AG09309 (cell line): ENCODE data around the gene PCK2.
"Not testable (repeated sequence)": the region's sequence is repeated elsewhere in the genome, so short reads cannot be mapped to it uniquely, and the experiment has no call there.

Experiments
- DNase-seq: peaks from one replicate; pipeline ENCODE4 v3.0.0-alpha.2; 2010; ENCODE audit warnings: low read depth
- H3K4me3 ChIP-seq: 2 replicates; pipeline ENCODE4 v1.5.1; 2011; ENCODE audit warnings: mild to moderate bottlenecking, low read depth, low read length, moderate library complexity; ENCODE audit not compliant: control insufficient read depth
- TF ChIP-seq, protein P1 (sequence below): IDR thresholded peaks from 2 replicates; pipeline ENCODE4 v1.5.1; 2011; ENCODE audit warnings: mild to moderate bottlenecking, low read depth, low read length, inconsistent platforms; ENCODE audit not compliant: insufficient read depth, control insufficient read depth; ENCODE audit errors: missing control alignments

Gene PCK2

DNA sequence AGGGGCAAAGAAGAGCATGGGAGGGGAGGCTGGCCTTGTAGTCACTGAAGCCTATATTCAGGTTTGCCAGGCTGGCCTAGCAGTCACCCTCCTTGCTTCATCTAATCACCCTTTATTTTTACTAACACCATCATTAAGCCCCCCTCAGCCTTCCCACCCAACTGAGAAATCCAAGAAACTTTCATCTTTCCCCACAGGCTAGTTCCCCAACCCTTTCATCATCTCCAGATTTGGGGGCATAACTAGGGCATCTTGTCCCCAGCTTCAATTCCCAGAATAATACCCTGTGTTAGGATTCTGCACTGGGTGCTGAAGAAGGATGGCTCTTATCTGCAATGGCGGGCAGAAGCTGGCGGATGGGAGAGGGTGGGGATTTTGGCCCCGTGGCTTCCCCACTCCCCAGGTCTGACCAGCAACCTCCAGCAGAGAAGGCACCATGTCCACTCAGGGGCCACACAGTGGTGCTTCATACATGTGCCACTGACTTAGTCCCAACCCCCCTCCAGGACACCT lies 6.9 kb downstream of the PCK2 start:
- no peak overlapping the region for H3K4me3 ChIP-seq
- TF ChIP-seq, protein P1, sequence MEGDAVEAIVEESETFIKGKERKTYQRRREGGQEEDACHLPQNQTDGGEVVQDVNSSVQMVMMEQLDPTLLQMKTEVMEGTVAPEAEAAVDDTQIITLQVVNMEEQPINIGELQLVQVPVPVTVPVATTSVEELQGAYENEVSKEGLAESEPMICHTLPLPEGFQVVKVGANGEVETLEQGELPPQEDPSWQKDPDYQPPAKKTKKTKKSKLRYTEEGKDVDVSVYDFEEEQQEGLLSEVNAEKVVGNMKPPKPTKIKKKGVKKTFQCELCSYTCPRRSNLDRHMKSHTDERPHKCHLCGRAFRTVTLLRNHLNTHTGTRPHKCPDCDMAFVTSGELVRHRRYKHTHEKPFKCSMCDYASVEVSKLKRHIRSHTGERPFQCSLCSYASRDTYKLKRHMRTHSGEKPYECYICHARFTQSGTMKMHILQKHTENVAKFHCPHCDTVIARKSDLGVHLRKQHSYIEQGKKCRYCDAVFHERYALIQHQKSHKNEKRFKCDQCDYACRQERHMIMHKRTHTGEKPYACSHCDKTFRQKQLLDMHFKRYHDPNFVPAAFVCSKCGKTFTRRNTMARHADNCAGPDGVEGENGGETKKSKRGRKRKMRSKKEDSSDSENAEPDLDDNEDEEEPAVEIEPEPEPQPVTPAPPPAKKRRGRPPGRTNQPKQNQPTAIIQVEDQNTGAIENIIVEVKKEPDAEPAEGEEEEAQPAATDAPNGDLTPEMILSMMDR, result no peak
- DNase-seq, result no peak

DNA sequence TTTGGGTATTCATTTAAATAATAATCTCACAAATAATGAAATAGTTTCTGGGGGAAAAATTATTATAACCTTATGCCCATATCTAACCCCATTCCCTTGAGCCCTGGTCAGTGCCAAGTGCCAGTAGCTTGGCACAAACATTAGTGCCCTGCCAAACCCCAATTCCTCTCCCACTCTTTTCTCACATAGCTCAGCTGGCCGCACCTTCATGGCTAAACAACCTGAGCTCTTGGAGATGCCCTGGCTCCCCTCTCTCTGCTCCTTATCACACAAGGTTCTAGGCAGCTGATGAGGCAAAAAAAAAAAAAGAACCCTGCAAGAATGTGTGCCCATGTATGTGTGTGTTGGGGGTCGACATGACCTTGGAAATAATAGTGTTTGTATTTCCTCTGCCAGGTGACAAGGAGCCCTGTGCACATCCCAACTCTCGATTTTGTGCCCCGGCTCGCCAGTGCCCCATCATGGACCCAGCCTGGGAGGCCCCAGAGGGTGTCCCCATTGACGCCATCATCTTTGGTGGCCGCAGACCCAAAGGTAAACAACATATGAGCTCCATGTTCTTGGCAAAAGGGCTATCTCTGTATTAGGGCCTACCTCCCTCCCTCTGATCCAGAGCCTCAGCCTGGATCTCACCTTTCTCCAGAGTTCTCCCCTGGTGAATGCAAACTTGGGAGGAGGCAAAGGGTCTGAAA lies 8.4 kb downstream of the PCK2 start:
- H3K4me3 ChIP-seq, result no peak overlapping the region
- no peak for DNase-seq
- TF ChIP-seq, protein P1, result no peak

GRCh38 chr14:24103451-24103850 lies 9.3 kb downstream of the PCK2 start:
- H3K4me3 ChIP-seq, result no peak overlapping the region
- no peak for DNase-seq
- TF ChIP-seq, protein P1, result no peak

GRCh38 chr14:24105609-24106239 lies 11.6 kb downstream of the PCK2 start:
- not testable (repeated sequence) for H3K4me3 ChIP-seq, DNase-seq

DNA sequence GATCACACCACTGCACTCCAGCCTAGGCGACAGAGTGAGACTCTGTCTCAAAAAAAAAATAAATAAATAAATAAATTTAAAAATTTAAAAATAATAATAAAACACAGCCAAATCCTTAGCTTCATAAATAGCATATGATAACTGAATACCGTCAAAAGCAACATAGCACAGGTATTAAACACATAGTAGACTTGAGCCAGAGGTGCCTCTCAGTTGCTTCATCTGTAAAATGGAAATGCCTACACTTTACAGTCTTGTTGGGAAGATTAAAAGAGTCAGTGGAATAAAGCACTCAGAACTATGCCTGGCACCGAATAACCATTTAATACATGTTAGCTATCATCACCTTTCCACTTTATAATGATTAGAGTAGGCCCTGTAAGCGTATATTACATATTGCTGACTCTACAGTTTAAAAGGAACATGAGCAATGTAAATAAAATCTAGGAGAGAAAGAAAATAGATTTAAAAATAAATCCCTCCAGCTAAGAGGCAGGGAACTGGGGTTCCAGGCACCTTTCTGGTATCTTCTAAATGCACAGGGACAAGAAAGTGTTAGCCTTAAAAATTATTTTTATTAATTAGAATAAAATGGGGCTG lies 12.7 kb downstream of the PCK2 start:
- no peak for DNase-seq
- TF ChIP-seq, protein P1, result no peak
- H3K4me3 ChIP-seq, result no peak overlapping the region

GRCh38 chr14:24108336-24108874 lies 14.3 kb downstream of the PCK2 start:
- no peak for DNase-seq
- TF ChIP-seq, protein P1, result no peak
- H3K4me3 ChIP-seq, result no peak overlapping the region

DNA sequence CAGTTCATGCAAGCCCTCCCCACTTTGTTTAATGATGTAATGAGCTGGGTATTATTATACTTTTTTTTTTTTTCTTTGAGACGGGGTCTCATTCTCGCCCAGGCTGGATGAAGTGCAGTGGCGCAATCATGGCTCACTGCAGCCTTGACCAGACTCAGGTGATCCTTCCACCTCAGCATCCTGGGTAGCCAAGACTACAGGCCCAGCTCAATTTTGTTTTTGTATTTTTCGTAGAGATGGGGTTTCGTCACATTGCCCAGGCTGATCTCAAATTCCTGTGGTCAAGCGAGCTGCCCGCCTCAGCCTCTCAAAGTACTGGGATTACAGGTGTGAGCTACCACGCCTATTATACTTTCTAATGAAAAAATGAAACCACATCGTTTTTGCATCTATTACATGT lies 15.9 kb downstream of the PCK2 start:
- DNase-seq, result no peak
- no peak overlapping the region for H3K4me3 ChIP-seq
- TF ChIP-seq, protein P1, result no peak
